K562 (cell line): ENCODE measurements around the gene ISYNA1. TPM values are rescaled to one million over a fixed set of nuclear protein-coding genes. Genes with fewer than 3 reads are reported as not detected.

Experiments
- DMBX1 ChIP-seq: fragments of 250-450 bp; sonication (Bioruptor Pico); IDR thresholded peaks from 2 replicates; pipeline ENCODE4 v1.8.0; 2022; ENCODE audit warnings: inconsistent platforms, mild to moderate bottlenecking, moderate library complexity, borderline replicate concordance
- ETS2 ChIP-seq: IDR thresholded peaks from 2 replicates; pipeline ENCODE4 v1.6.1; 2016; ENCODE audit warnings: borderline replicate concordance, missing genetic modification characterization, mild to moderate bottlenecking, moderate library complexity, missing compliant biosample characterization; ENCODE audit not compliant: poor library complexity, severe bottlenecking
- HDAC3 ChIP-seq: fragments of 450-650 bp; IDR thresholded peaks from 2 replicates; pipeline ENCODE4 v1.6.1; 2018; ENCODE audit warnings: borderline replicate concordance, mild to moderate bottlenecking, moderate library complexity; ENCODE audit not compliant: partially characterized antibody
- IRF2 ChIP-seq: sonication (generic); formaldehyde crosslinking; IDR thresholded peaks from 2 replicates; pipeline ENCODE4 v1.8.1; 2022; ENCODE audit warnings: mild to moderate bottlenecking, missing genetic modification reagents
- MBD2 ChIP-seq: sonication (generic); IDR thresholded peaks from 2 replicates; pipeline ENCODE4 v1.6.1; 2016; ENCODE audit warnings: low read depth, borderline replicate concordance
- NFXL1 ChIP-seq: fragments of 450-650 bp; formaldehyde crosslinking; IDR thresholded peaks from 2 replicates; pipeline ENCODE4 v1.4.0; 2021; ENCODE audit warnings: mild to moderate bottlenecking
- RBM25 ChIP-seq: fragments of 200-400 bp; formaldehyde crosslinking; IDR thresholded peaks from 2 replicates; pipeline ENCODE4 v1.6.1; 2018; ENCODE audit warnings: low read length, low read depth, moderate library complexity; ENCODE audit not compliant: severe bottlenecking
- SRSF7 ChIP-seq: fragments of 200-400 bp; formaldehyde crosslinking; optimal IDR thresholded peaks from 2 replicates; pipeline ENCODE3; 2017; ENCODE audit warnings: mild to moderate bottlenecking, low read depth, low read length
- TAL1 ChIP-seq: fragments of 450-650 bp; IDR thresholded peaks from 2 replicates; pipeline ENCODE4 v1.6.1; 2016; ENCODE audit warnings: mild to moderate bottlenecking
- TEAD4 ChIP-seq, 2 experiments: sonication (generic) in 1 of 2; formaldehyde crosslinking in 1 of 2; IDR thresholded peaks; 2 replicates each; pipeline versions ENCODE4 v1.6.1 to v1.8.0; 2012 to 2022; ENCODE audit warnings: borderline replicate concordance in 1 of 2, inconsistent platforms in 1 of 2, low read length in 1 of 2, mild to moderate bottlenecking in 1 of 2, missing genetic modification reagents in 1 of 2
- ZFX ChIP-seq: sonication (generic); formaldehyde crosslinking; IDR thresholded peaks from 2 replicates; pipeline ENCODE4 v1.8.0; 2022; ENCODE audit warnings: mild to moderate bottlenecking, missing genetic modification reagents, moderate library complexity
- polyA plus RNA-seq, 8 experiments: library from polyadenylated mRNA; depleted of rRNA in 4 of 8; stranded (reverse) in 5 of 8; unstranded in 3 of 8; fragments of >200 nt; fragmentation: Nextera tagmentation in 2 of 8; fragmentation: Illumina TruSeq in 1 of 8; extraction: Ambion mirVana in 2 of 8; extraction: Trizol in 1 of 8; gene quantifications; 2 replicates each; pipeline versions ENCODE4 v1.2.1 to v1.2.3, GENCODE V29; 2011 to 2014; ENCODE audit warnings: inconsistent platforms in 1 of 8, missing spikeins in 1 of 8
- total RNA-seq, 7 experiments: library from RNA; depleted of rRNA in 6 of 7; stranded (reverse); fragments of >200 nt in 6 of 7; fragmentation: Illumina TruSeq in 2 of 7; extraction: Trizol in 2 of 7; gene quantifications; 2 replicates each; pipeline versions ENCODE4 v1.2.1 to v1.2.3, GENCODE V29; 2011 to 2021; ENCODE audit warnings: low replicate concordance in 1 of 7
- TF ChIP-seq, protein P1 (sequence below): sonication (generic); formaldehyde crosslinking; IDR thresholded peaks from 2 replicates; pipeline ENCODE4 v1.8.1; 2023; ENCODE audit warnings: mild to moderate bottlenecking, missing genetic modification reagents
- TF ChIP-seq, protein P2 (sequence below): fragments of 250-450 bp; sonication (Bioruptor Pico); IDR thresholded peaks from 2 replicates; pipeline ENCODE4 v1.4.0; 2020
- TF ChIP-seq, protein P3 (sequence below), 2 experiments: fragments of 200-800 bp in 1 of 2; sonication (Bioruptor generic) in 1 of 2; sonication (generic) in 1 of 2; formaldehyde crosslinking in 1 of 2; IDR thresholded peaks in 1 of 2; conservative IDR thresholded peaks in 1 of 2; 2 replicates each; pipeline versions ENCODE4 v1.5.0 to v1.6.1; 2016 to 2020; ENCODE audit warnings: missing compliant biosample characterization in 1 of 2, missing genetic modification characterization in 1 of 2, missing genetic modification reagents in 1 of 2
- TF ChIP-seq, protein P4 (sequence below): fragments of 450-650 bp; IDR thresholded peaks from 2 replicates; pipeline ENCODE4 v1.6.1; 2016; ENCODE audit warnings: mild to moderate bottlenecking

The ISYNA1 gene
- total and polyA plus RNA-seq, 9 of the 15 experiments (the other 6 are each of a cell fraction or from before 2014, with no cell fraction given), result 21.8 to 460 (median 93.2) TPM

DNA sequence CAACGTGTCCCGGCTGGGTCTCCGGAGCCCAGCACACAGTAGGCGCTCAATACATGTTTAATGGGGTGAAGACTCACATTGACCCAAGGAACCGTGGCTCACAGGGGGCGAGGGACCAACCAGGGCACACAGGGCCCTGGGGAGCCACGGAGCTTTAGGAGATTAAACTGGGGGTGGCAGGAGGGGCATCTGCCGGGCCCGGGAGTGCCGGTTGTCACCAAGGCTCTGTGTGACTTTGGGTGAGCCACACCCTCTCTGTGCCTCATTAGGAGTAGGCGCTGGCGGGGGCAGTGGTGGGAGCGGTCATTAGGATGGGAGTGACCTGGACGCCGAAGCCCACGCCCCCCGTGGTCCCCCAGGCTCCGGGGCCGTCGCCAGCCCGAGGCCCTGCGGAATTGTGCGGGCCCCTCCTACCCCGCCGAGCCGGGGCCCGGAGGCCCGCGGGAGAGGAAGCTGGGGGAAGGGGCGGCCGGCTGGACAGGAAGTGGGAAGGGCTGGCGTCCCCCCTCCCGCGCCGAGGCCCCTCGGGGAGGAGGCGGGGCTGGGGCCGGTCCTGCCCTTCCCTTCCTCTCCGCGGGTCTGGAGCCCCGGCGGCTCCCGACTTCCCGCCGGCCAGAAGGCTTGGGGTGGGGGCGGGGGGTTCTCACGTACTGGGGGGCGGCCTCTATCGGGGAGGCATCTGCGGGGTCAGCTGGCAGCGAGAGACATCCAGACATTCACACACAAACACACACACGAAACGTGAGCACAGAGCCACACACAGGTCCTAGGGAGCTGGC, 20.5 kb downstream of the ISYNA1 start (continued):
- TF ChIP-seq, protein P1, sequence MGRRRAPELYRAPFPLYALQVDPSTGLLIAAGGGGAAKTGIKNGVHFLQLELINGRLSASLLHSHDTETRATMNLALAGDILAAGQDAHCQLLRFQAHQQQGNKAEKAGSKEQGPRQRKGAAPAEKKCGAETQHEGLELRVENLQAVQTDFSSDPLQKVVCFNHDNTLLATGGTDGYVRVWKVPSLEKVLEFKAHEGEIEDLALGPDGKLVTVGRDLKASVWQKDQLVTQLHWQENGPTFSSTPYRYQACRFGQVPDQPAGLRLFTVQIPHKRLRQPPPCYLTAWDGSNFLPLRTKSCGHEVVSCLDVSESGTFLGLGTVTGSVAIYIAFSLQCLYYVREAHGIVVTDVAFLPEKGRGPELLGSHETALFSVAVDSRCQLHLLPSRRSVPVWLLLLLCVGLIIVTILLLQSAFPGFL, result no peak
- TF ChIP-seq, protein P2, sequence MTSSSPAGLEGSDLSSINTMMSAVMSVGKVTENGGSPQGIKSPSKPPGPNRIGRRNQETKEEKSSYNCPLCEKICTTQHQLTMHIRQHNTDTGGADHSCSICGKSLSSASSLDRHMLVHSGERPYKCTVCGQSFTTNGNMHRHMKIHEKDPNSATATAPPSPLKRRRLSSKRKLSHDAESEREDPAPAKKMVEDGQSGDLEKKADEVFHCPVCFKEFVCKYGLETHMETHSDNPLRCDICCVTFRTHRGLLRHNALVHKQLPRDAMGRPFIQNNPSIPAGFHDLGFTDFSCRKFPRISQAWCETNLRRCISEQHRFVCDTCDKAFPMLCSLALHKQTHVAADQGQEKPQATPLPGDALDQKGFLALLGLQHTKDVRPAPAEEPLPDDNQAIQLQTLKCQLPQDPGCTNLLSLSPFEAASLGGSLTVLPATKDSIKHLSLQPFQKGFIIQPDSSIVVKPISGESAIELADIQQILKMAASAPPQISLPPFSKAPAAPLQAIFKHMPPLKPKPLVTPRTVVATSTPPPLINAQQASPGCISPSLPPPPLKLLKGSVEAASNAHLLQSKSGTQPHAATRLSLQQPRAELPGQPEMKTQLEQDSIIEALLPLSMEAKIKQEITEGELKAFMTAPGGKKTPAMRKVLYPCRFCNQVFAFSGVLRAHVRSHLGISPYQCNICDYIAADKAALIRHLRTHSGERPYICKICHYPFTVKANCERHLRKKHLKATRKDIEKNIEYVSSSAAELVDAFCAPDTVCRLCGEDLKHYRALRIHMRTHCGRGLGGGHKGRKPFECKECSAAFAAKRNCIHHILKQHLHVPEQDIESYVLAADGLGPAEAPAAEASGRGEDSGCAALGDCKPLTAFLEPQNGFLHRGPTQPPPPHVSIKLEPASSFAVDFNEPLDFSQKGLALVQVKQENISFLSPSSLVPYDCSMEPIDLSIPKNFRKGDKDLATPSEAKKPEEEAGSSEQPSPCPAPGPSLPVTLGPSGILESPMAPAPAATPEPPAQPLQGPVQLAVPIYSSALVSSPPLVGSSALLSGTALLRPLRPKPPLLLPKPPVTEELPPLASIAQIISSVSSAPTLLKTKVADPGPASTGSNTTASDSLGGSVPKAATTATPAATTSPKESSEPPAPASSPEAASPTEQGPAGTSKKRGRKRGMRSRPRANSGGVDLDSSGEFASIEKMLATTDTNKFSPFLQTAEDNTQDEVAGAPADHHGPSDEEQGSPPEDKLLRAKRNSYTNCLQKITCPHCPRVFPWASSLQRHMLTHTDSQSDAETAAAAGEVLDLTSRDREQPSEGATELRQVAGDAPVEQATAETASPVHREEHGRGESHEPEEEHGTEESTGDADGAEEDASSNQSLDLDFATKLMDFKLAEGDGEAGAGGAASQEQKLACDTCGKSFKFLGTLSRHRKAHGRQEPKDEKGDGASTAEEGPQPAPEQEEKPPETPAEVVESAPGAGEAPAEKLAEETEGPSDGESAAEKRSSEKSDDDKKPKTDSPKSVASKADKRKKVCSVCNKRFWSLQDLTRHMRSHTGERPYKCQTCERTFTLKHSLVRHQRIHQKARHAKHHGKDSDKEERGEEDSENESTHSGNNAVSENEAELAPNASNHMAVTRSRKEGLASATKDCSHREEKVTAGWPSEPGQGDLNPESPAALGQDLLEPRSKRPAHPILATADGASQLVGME (CRISPR knock-in tag), result peak; percentile 67; the same call in 1 of the 2 replicates
- TF ChIP-seq IRF2 (CRISPR knock-in tag) (no peak), RBM25 (peak; percentile 46), SRSF7 (no peak), HDAC3 (no peak), MBD2 (peak; percentile 33; the same call in 1 of the 2 replicates), TAL1 (no peak), NFXL1 (no peak), ETS2 (no peak), DMBX1 (CRISPR knock-in tag) (peak; percentile 55; the same call in 1 of the 2 replicates), TEAD4 (IDR thresholded peaks at IDR 0.05; ENCODE audit: low read length) (no peak), TEAD4 (CRISPR knock-in tag; IDR thresholded peaks at IDR 0.05; ENCODE audit: borderline replicate concordance) (no peak), ZFX (CRISPR knock-in tag) (peak; percentile 78)
- TF ChIP-seq, protein P3, sequence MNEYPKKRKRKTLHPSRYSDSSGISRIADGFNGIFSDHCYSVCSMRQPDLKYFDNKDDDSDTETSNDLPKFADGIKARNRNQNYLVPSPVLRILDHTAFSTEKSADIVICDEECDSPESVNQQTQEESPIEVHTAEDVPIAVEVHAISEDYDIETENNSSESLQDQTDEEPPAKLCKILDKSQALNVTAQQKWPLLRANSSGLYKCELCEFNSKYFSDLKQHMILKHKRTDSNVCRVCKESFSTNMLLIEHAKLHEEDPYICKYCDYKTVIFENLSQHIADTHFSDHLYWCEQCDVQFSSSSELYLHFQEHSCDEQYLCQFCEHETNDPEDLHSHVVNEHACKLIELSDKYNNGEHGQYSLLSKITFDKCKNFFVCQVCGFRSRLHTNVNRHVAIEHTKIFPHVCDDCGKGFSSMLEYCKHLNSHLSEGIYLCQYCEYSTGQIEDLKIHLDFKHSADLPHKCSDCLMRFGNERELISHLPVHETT (CRISPR knock-in tag; conservative IDR thresholded peaks at IDR 0.05 in 1 of 2, IDR thresholded peaks at IDR 0.05 in 1 of 2), result peak in 1 of 2 experiments; percentile 96; a peak in 2 of 4 replicates
- TF ChIP-seq, protein P4, sequence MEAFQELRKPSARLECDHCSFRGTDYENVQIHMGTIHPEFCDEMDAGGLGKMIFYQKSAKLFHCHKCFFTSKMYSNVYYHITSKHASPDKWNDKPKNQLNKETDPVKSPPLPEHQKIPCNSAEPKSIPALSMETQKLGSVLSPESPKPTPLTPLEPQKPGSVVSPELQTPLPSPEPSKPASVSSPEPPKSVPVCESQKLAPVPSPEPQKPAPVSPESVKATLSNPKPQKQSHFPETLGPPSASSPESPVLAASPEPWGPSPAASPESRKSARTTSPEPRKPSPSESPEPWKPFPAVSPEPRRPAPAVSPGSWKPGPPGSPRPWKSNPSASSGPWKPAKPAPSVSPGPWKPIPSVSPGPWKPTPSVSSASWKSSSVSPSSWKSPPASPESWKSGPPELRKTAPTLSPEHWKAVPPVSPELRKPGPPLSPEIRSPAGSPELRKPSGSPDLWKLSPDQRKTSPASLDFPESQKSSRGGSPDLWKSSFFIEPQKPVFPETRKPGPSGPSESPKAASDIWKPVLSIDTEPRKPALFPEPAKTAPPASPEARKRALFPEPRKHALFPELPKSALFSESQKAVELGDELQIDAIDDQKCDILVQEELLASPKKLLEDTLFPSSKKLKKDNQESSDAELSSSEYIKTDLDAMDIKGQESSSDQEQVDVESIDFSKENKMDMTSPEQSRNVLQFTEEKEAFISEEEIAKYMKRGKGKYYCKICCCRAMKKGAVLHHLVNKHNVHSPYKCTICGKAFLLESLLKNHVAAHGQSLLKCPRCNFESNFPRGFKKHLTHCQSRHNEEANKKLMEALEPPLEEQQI, result no peak
